Stimulated activated CD4-positive, alpha-beta T cell treated with anti-CD3 and anti-CD28 coated beads, Interleukin-1b, Interleukin-23, amount 100 ng/mL, for 4 hours (primary cell): ENCODE results near the gene HSPA13.
"Not testable (repeated sequence)": the region's sequence is repeated elsewhere in the genome, so short reads cannot be mapped to it uniquely, and the experiment has no call there.

Source experiments
- DNase-seq, 2 donors: peaks; one replicate each; pipeline ENCODE4 v3.0.0-alpha.2; 2020; ENCODE audit warnings: low read depth in 2 of 2

HSPA13 gene

GRCh38 chr21:14382835-14383595 is at the start of gene HSPA13:
Gene HSPA13 (minus strand): TSS chr21:14383146. CDS start chr21:14383119, 27 bp downstream.
- DNase-seq, result peak; percentile 96 to 97

- no peak for DNase-seq
These were observed 36.0 kb upstream of the HSPA13 start for GRCh38 chr21:14418920-14419319.

GRCh38 chr21:14414932-14415508 is 32.1 kb upstream of the HSPA13 start:
- no peak for DNase-seq

GRCh38 chr21:14405962-14406361 is 23.0 kb upstream of the HSPA13 start:
- no peak for DNase-seq

GRCh38 chr21:14405225-14405624 is 22.3 kb upstream of the HSPA13 start:
- no peak for DNase-seq

- no peak for DNase-seq
These were observed 20.9 kb upstream of the HSPA13 start for GRCh38 chr21:14403681-14404318.

- no peak for DNase-seq
These were observed 18.3 kb upstream of the HSPA13 start for GRCh38 chr21:14401217-14401616.

GRCh38 chr21:14388282-14388681 is 5.3 kb upstream of the HSPA13 start:
- DNase-seq, result no peak

- DNase-seq, result no peak
These were observed 1.5 kb upstream of the HSPA13 start for GRCh38 chr21:14384453-14384852.

GRCh38 chr21:14383596-14384180 is 742 bp upstream of the HSPA13 start:
- DNase-seq, result no peak

- peak; percentile 12 to 17 for DNase-seq
These were observed 486 bp downstream of the HSPA13 start for GRCh38 chr21:14382486-14382834.

GRCh38 chr21:14376854-14377253 is 6.1 kb downstream of the HSPA13 start:
- DNase-seq, result no peak

GRCh38 chr21:14366998-14367397 is 15.9 kb downstream of the HSPA13 start:
- no peak for DNase-seq

GRCh38 chr21:14361958-14362357 is 21.0 kb downstream of the HSPA13 start:
- no peak for DNase-seq

- DNase-seq, result no peak
These were observed 24.2 kb downstream of the HSPA13 start for GRCh38 chr21:14358775-14359174.

GRCh38 chr21:14356746-14357145 is 26.2 kb downstream of the HSPA13 start:
- DNase-seq, result no peak

- DNase-seq, result no peak
These were observed 28.4 kb downstream of the HSPA13 start for GRCh38 chr21:14354515-14354914.

GRCh38 chr21:14353726-14354125 is 29.2 kb downstream of the HSPA13 start:
- no peak for DNase-seq

GRCh38 chr21:14353231-14353630 is 29.7 kb downstream of the HSPA13 start:
- DNase-seq, result no peak

GRCh38 chr21:14327346-14327745 is 55.6 kb downstream of the HSPA13 start:
- not testable (repeated sequence) for DNase-seq

- no peak for DNase-seq
These were observed 57.4 kb downstream of the HSPA13 start for GRCh38 chr21:14325595-14325994.
